Testis (tissue), 3 donors: ENCODE measurements around the gene PHACTR3. TPM values are rescaled to one million over a fixed set of nuclear protein-coding genes. Genes with fewer than 3 reads are reported as not detected.
"Not testable (repeated sequence)": the region's sequence is repeated elsewhere in the genome, so short reads cannot be mapped to it uniquely, and the experiment has no call there.

ENCODE experiments used
- DNase-seq: peaks from one replicate; pipeline ENCODE4 v3.0.0-alpha.2; 2019
- H3K27ac ChIP-seq, 2 donors: fragments of 200-600 bp; sonication (generic); one replicate each; pipeline ENCODE4 v1.5.1; 2019
- H3K27me3 ChIP-seq: fragments of 200-600 bp; sonication (generic); one replicate; pipeline ENCODE4 v1.5.1; 2019
- H3K36me3 ChIP-seq: fragments of 200-600 bp; sonication (generic); one replicate; pipeline ENCODE4 v1.5.1; 2017; ENCODE audit warnings: low read depth; ENCODE audit errors: missing control alignments
- H3K4me1 ChIP-seq: fragments of 200-600 bp; sonication (generic); one replicate; pipeline ENCODE4 v1.5.1; 2019
- H3K4me3 ChIP-seq, 2 donors: fragments of 200-600 bp; sonication (generic); one replicate each; pipeline ENCODE4 v1.5.1; 2017 to 2019
- H3K9me3 ChIP-seq: fragments of 200-600 bp; sonication (generic); one replicate; pipeline ENCODE4 v1.5.1; 2017
- POLR2A ChIP-seq: fragments of 450-650 bp; IDR thresholded peaks from one replicate; pipeline ENCODE4 v1.6.1; 2017; ENCODE audit warnings: antibody characterized with exemption, mild to moderate bottlenecking, moderate library complexity
- WGBS, 2 donors: methylation state at CpG; one replicate each; pipeline ENCODE4 v1.1.5; 2018; 5-methylcytosine and 5-hydroxymethylcytosine counted together
- intact Hi-C: fragments of 100-400 bp; cut with DNase I; formaldehyde crosslinking; loops from one replicate; pipeline ENCODE4 v1.15.1; 2023; ENCODE audit warnings: low total_unique reads
- polyA plus RNA-seq: library from polyadenylated mRNA; stranded (reverse); fragments of 350-450 nt; fragmentation: Illumina TruSeq; extraction: RNeasy Lipid Tissue Mini Kit (QIAGEN cat#74804); gene quantifications from one replicate; pipeline ENCODE4 v1.2.3, GENCODE V29; 2014; ENCODE audit warnings: low read depth, low replicate concordance; ENCODE audit not compliant: insufficient read depth
- total RNA-seq, 2 donors: library from RNA; depleted of rRNA; stranded (reverse); fragments of >200 nt; gene quantifications; one replicate each; pipeline ENCODE4 v1.2.3, GENCODE V29; 2016
- TF ChIP-seq, protein P1 (sequence below), 3 experiments: fragments of 450-650 bp in 2 of 3; fragments of 200-600 bp in 1 of 3; sonication (generic) in 1 of 3; IDR thresholded peaks; one replicate each; pipeline ENCODE4 v1.5.1; 2016 to 2019; ENCODE audit warnings: antibody characterized with exemption in 3 of 3, mild to moderate bottlenecking in 2 of 3, moderate library complexity in 1 of 3

Gene PHACTR3
- total and polyA plus RNA-seq, 3 donors from 2014 or later, result 0.94 to 1.2 (median 1.1) TPM

DNA sequence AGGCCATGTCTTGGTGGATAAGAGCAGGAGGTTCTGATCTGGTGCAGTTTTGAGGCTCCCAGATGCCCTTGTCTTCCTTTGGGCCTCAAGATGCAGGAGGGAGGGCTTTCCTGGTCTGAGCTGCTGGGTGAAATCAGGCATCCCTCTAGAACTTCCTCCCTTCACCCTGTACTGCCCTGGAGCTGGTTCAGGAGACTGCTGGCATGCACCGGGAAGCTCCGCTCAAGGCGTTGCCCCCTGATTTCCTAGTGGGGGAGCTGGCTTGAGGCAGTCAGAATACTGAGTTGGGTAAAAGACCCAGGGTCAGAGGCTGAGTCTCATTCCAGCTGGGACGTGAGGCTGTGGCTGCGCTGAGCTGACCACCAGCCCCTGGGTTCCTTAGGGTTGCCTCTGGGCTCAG, 12.0 kb downstream of the PHACTR3 start:
- H3K4me3 ChIP-seq, result no peak overlapping the region
- WGBS, 2 donors, result 77 to 90% methylated on average over 3 to 5 of the region's 5 CpGs
- no peaks in the 10 kb centered on the region for H3K4me1 ChIP-seq
- TF ChIP-seq POLR2A, result no peak
- TF ChIP-seq, protein P1, sequence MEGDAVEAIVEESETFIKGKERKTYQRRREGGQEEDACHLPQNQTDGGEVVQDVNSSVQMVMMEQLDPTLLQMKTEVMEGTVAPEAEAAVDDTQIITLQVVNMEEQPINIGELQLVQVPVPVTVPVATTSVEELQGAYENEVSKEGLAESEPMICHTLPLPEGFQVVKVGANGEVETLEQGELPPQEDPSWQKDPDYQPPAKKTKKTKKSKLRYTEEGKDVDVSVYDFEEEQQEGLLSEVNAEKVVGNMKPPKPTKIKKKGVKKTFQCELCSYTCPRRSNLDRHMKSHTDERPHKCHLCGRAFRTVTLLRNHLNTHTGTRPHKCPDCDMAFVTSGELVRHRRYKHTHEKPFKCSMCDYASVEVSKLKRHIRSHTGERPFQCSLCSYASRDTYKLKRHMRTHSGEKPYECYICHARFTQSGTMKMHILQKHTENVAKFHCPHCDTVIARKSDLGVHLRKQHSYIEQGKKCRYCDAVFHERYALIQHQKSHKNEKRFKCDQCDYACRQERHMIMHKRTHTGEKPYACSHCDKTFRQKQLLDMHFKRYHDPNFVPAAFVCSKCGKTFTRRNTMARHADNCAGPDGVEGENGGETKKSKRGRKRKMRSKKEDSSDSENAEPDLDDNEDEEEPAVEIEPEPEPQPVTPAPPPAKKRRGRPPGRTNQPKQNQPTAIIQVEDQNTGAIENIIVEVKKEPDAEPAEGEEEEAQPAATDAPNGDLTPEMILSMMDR (IDR thresholded peaks at IDR 0.05), result no peak
- no peaks in the 10 kb centered on the region for H3K9me3 ChIP-seq
- H3K36me3 ChIP-seq, result no peaks in the 10 kb centered on the region
- H3K27ac ChIP-seq, result no peak overlapping the region
- no peaks in the 10 kb centered on the region for H3K27me3 ChIP-seq
- DNase-seq, result no peak
- intact Hi-C loops, result no loop called here

DNA sequence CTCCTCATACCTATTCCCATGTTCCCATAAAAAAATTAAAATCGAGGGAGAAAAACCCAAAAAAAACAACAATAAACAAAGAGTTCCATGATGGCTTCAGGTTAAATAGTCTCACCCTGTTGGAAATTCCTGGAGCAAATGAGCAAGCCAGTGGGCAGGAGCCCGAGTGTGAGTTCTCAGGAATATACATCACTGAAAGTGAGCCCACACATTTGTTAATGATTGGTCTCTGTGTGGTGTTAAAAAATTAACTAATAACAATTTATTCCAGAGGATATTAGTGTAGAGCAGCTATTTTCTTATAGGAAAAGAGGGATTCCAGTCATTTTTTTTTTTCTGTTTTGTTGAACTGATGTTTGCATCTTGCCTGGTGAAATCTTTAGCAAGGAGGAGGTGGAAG, 12.9 kb downstream of the PHACTR3 start:
- DNase-seq, result no peak
- intact Hi-C loops, result no loop called here
- H3K27me3 ChIP-seq, result no peaks in the 10 kb centered on the region
- H3K27ac ChIP-seq, result no peak overlapping the region
- no peaks in the 10 kb centered on the region for H3K36me3 ChIP-seq
- no peak overlapping the region for H3K4me3 ChIP-seq
- H3K4me1 ChIP-seq, result no peaks in the 10 kb centered on the region
- H3K9me3 ChIP-seq, result no peaks in the 10 kb centered on the region
- WGBS, 2 donors, result 74 to 77% methylated on average over 2 of the region's 2 CpGs
- TF ChIP-seq POLR2A, result no peak
- TF ChIP-seq, protein P1 (IDR thresholded peaks at IDR 0.05), result no peak

DNA sequence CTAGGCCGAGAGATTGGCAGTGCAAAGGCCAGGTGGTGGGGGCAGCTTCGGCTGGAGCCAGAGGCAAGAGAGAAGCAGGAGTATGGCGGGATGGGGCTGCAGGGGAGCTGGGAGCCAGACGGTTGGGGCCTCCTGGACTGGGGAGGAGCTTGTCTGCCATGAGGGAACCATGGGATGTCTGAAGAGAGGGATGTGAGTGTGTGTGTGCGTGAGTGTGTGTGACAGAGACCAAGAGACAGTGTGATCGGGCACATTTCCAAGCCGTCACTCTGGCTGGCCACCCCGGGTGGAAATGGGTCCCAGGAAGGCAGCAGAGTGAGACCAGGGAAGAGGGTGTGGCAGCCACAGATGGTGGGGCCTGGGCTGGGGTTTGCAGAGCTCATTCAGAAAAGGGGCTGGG, 13.8 kb downstream of the PHACTR3 start:
- Histone ChIP-seq H3K27me3 (no peaks in the 10 kb centered on the region), H3K4me1 (no peaks in the 10 kb centered on the region), H3K4me3 (no peak overlapping the region), H3K9me3 (no peaks in the 10 kb centered on the region), H3K36me3 (no peaks in the 10 kb centered on the region), H3K27ac (no peak overlapping the region)
- TF ChIP-seq, protein P1 (IDR thresholded peaks at IDR 0.05), result no peak
- TF ChIP-seq POLR2A, result no peak
- intact Hi-C loops, result no loop called here
- WGBS, 2 donors, result 79 to 82% methylated on average over 8 of the region's 8 CpGs
- no peak for DNase-seq

DNA sequence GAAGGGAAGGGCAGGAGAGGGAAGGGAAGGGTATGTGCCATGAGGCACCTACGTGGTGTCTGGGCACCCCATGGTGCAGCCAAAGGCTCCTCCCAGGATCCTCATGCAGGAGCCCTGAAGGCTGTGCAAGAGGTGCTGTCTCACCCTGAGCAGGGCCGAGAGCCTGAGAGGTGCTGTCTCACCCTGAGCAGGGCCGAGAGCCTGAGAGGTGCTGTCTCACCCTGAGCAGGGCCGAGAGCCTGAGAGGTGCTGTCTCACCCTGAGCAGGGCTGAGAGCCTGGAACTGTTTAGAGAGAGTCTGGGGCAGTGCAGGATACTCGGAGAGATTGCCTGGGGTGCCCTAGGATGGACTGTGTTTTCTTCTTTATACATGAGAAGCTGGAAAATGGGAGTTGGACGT, 14.2 kb downstream of the PHACTR3 start:
- H3K4me1 ChIP-seq, H3K9me3 ChIP-seq, H3K27me3 ChIP-seq, H3K4me3 ChIP-seq, DNase-seq, H3K36me3 ChIP-seq, H3K27ac ChIP-seq, intact Hi-C loops: not testable (repeated sequence)
- WGBS, 2 donors, result 77 to 91% methylated on average over 6 of the region's 6 CpGs

DNA sequence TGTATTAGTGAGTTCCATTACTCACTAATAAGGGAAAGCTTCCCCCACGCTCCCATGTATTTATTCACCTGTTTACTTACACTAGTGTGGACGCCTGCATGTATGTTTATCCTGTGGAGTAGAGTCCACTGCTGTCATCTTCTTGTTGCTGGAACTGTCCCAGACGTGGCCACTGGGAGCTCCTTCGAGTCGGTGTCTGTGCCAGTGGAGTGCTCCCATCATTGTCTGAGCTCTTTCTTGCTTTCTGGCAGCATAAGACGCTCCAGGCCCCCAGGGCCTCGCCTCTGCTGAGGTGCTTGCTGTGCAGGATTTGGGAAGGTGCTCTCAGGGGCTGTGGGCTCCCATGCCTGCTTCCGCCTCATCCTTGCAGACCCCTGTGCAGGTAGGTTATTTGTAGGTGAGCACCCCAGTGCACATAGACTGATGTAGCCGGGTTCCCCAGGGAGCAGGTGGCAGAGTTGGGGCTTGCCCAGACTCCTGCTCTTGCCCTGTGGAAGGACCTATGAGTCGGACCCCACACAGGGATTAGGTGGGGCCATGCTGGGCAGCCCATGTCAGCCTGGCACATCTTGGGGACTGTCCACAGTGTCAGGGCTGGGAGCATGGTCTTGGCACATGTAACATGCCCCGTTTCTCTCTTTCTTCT, 16.6 kb downstream of the PHACTR3 start:
- WGBS, 2 donors, result 76 to 84% methylated on average over 9 to 11 of the region's 11 CpGs
- Histone ChIP-seq H3K27ac (no peak overlapping the region), H3K36me3 (no peaks in the 10 kb centered on the region), H3K4me1 (no peaks in the 10 kb centered on the region), H3K9me3 (no peaks in the 10 kb centered on the region), H3K4me3 (no peak overlapping the region), H3K27me3 (no peaks in the 10 kb centered on the region)
- intact Hi-C loops, result no loop called here
- TF ChIP-seq POLR2A, result no peak
- TF ChIP-seq, protein P1 (IDR thresholded peaks at IDR 0.05), result no peak
- no peak for DNase-seq
